Neural cell (in vitro differentiated cells): ENCODE measurements around the gene FAM219A.

ENCODE experiments used
- EP300 ChIP-seq: fragments of 450-650 bp; conservative IDR thresholded peaks from 2 replicates; pipeline ENCODE4 v1.6.1; 2014; ENCODE audit warnings: antibody characterized with exemption, mild to moderate bottlenecking, moderate library complexity; ENCODE audit not compliant: poor library complexity, severe bottlenecking
- RAD21 ChIP-seq: fragments of 450-650 bp; conservative IDR thresholded peaks from 2 replicates; pipeline ENCODE4 v1.6.1; 2014; ENCODE audit warnings: antibody characterized with exemption, mild to moderate bottlenecking, moderate library complexity
- TF ChIP-seq, protein P1 (sequence below): fragments of 450-650 bp; IDR thresholded peaks from 2 replicates; pipeline ENCODE4 v1.5.1; 2014; ENCODE audit warnings: antibody characterized with exemption, mild to moderate bottlenecking, moderate library complexity; ENCODE audit not compliant: poor library complexity, severe bottlenecking

DNA sequence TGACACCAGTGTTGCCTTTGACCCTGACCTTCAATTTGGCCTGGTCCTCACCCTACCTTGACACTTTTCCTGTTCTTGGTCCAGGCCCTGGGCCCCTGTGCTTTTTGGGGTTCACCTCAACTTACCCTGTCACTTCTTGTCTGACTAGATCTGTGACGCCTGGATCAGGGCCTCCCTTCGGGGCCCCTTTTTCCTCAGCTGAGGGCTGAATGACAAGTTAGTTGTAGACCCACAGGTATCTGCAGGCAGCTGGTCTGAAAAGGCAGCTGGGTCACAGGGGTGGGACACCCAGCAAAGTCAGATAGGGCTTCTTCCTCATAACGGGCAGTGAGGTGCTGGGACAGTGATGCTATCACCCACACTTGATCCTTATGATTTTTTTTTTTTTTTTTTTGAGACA is 71.7 kb downstream of the FAM219A start:
- TF ChIP-seq, protein P1, sequence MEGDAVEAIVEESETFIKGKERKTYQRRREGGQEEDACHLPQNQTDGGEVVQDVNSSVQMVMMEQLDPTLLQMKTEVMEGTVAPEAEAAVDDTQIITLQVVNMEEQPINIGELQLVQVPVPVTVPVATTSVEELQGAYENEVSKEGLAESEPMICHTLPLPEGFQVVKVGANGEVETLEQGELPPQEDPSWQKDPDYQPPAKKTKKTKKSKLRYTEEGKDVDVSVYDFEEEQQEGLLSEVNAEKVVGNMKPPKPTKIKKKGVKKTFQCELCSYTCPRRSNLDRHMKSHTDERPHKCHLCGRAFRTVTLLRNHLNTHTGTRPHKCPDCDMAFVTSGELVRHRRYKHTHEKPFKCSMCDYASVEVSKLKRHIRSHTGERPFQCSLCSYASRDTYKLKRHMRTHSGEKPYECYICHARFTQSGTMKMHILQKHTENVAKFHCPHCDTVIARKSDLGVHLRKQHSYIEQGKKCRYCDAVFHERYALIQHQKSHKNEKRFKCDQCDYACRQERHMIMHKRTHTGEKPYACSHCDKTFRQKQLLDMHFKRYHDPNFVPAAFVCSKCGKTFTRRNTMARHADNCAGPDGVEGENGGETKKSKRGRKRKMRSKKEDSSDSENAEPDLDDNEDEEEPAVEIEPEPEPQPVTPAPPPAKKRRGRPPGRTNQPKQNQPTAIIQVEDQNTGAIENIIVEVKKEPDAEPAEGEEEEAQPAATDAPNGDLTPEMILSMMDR: no peak
- TF ChIP-seq EP300 (no peak), RAD21 (no peak)
